ENCODE data around the gene TMEM238.

The TMEM238 gene

DNA sequence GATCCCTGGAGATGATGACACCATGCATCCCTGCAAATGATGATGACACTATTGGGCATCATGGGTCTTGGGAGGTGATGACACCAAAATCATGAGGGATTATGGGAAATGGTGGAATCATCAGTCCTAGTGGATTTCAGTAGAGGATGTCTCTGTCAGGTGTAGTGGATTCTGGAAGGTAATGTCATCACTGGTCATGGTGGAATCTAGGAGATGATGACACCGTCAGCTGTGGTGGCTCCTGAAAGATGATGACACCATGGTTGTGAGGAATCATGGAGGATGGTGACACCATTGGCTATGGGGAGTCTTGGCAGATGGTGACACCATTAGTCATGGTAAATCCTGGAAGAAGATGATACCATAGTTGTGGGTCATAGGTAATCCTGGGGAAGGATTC is 47.1 kb upstream of the TMEM238 start:
- Histone ChIP-seq H3K9ac (ENCODE audit: low read length) (no peak overlapping the region), H3K9me2 (replicated peaks; ENCODE audit: insufficient read depth, low read length) (no peaks in the 10 kb centered on the region), H2AFZ (ENCODE audit: low read depth, low read length, severe bottlenecking) (no peak overlapping the region), H3K36me3 (ENCODE audit: low read length) (no peaks in the 10 kb centered on the region), H3K4me3 (ENCODE audit: insufficient read depth, low read length, poor library complexity, severe bottlenecking) (no peak overlapping the region), H4K20me1 (ENCODE audit: low read depth, low read length) (no peaks in the 10 kb centered on the region), H3F3A (ENCODE audit: insufficient read depth) (no peaks in the 10 kb centered on the region), H3K79me2 (ENCODE audit: insufficient read depth, low read length) (no peaks in the 10 kb centered on the region), H3K9me3 (ENCODE audit: insufficient read depth, low read length) (no peaks in the 10 kb centered on the region), H3K27ac (ENCODE audit: low read depth, low read length) (no peak overlapping the region), H3K27me3 (ENCODE audit: low read length) (no peaks in the 10 kb centered on the region), H3K4me2 (ENCODE audit: low read depth, low read length, poor library complexity, severe bottlenecking) (no peak overlapping the region)
- TF ChIP-seq EZH2phosphoT487 (conservative IDR thresholded peaks at IDR 0.05; ENCODE audit: low read length) (no peak), CTCF (IDR thresholded peaks at IDR 0.05; ENCODE audit: insufficient read depth, low read length, poor library complexity, severe bottlenecking) (no peak)

DNA sequence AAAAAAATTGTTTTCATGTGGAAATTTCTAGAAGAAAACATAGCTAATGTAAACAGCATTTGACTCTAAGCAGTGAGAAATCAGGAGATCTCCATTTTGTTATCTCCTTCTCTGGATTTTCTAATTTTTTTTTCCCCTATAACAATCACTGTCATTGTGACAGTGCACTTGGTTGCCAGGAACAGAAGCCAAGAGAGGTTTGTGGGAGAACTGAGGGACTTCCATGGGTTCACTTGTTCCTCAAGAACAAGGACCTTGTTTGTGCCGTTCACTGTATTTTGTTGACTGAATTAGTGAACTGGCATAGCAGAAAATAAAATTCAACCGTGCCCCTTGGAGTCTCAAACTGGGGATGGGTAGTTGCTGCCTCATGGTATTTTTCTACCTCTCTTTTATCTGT is 42.0 kb upstream of the TMEM238 start:
- no peaks in the 10 kb centered on the region for H3K9me3 ChIP-seq (ENCODE audit: insufficient read depth, low read length)
- H3K27ac ChIP-seq (ENCODE audit: low read depth, low read length), result no peak overlapping the region
- no peaks in the 10 kb centered on the region for H3K27me3 ChIP-seq (ENCODE audit: low read length)
- H2AFZ ChIP-seq (ENCODE audit: low read depth, low read length, severe bottlenecking), result no peak overlapping the region
- no peak overlapping the region for H3K4me2 ChIP-seq (ENCODE audit: low read depth, low read length, poor library complexity, severe bottlenecking)
- H3K36me3 ChIP-seq (ENCODE audit: low read length), result no peaks in the 10 kb centered on the region
- no peak for TF ChIP-seq EZH2phosphoT487 (conservative IDR thresholded peaks at IDR 0.05; ENCODE audit: low read length)
- TF ChIP-seq CTCF (IDR thresholded peaks at IDR 0.05; ENCODE audit: insufficient read depth, low read length, poor library complexity, severe bottlenecking), result no peak
- no peaks in the 10 kb centered on the region for H3F3A ChIP-seq (ENCODE audit: insufficient read depth)
- H3K4me3 ChIP-seq (ENCODE audit: insufficient read depth, low read length, poor library complexity, severe bottlenecking), result no peak overlapping the region
- no peak overlapping the region for H3K9ac ChIP-seq (ENCODE audit: low read length)
- H3K9me2 ChIP-seq (replicated peaks; ENCODE audit: insufficient read depth, low read length), result no peaks in the 10 kb centered on the region
- H3K79me2 ChIP-seq (ENCODE audit: insufficient read depth, low read length), result no peaks in the 10 kb centered on the region
- H4K20me1 ChIP-seq (ENCODE audit: low read depth, low read length), result no peaks in the 10 kb centered on the region

- Histone ChIP-seq H3K9me2 (replicated peaks; ENCODE audit: insufficient read depth, low read length) (no peaks in the 10 kb centered on the region), H3K9me3 (ENCODE audit: insufficient read depth, low read length) (0 out of 2 replicates have a peak, but pooled peaks cover 4% of the 10 kb centered on the region), H3K9ac (ENCODE audit: low read length) (no peak overlapping the region), H3K79me2 (ENCODE audit: insufficient read depth, low read length) (no peaks in the 10 kb centered on the region), H3K27ac (ENCODE audit: low read depth, low read length) (no peak overlapping the region), H4K20me1 (ENCODE audit: low read depth, low read length) (no peaks in the 10 kb centered on the region), H3K4me3 (ENCODE audit: insufficient read depth, low read length, poor library complexity, severe bottlenecking) (no peak overlapping the region), H3K36me3 (ENCODE audit: low read length) (no peaks in the 10 kb centered on the region), H2AFZ (ENCODE audit: low read depth, low read length, severe bottlenecking) (no peak overlapping the region), H3K4me2 (ENCODE audit: low read depth, low read length, poor library complexity, severe bottlenecking) (no peak overlapping the region), H3K27me3 (ENCODE audit: low read length) (no peaks in the 10 kb centered on the region), H3F3A (ENCODE audit: insufficient read depth) (no peaks in the 10 kb centered on the region)
- TF ChIP-seq EZH2phosphoT487 (conservative IDR thresholded peaks at IDR 0.05; ENCODE audit: low read length) (no peak), CTCF (IDR thresholded peaks at IDR 0.05; ENCODE audit: insufficient read depth, low read length, poor library complexity, severe bottlenecking) (no peak)
Measured at GRCh38 chr19:55424518-55424917, 40.4 kb upstream of the TMEM238 start.

Measured in SU-DHL-6 (cell line).